ENCODE data around the gene MS4A18. TPM values are rescaled to one million over a fixed set of nuclear protein-coding genes. Genes with fewer than 3 reads are reported as not detected.
A peak's percentile ranks its signal among the peaks of the same experiment; 100 is the strongest.

MS4A18 gene
- total RNA-seq, 1 experiment from 2014 or later: not detected

- H3K27me3 ChIP-seq (ENCODE audit: insufficient read depth, low read length): no peaks in the 10 kb centered on the region
- no peaks in the 10 kb centered on the region for H3K9me3 ChIP-seq (ENCODE audit: control insufficient read depth in 1 of 2, insufficient read depth in 1 of 2, low read depth in 1 of 2, low read length in 2 of 2)
- POLR2A ChIA-PET: no interaction called here
- BruUV-seq (replicated peaks): no TSS peak
- RAD21 ChIA-PET (ENCODE audit: low non-redundant PET in 1 of 2, low total read pairs in 2 of 2, uncharacterized antibody in 2 of 2, unreplicated experiment in 2 of 2): no interaction called here
- H3K4me2 ChIP-seq (ENCODE audit: low read length): no peak within 1 kb of the TSS
- intact Hi-C loops (cut with micrococcal nuclease): no loop called here
- H4K20me1 ChIP-seq (ENCODE audit: insufficient read depth): no peaks in the 10 kb centered on the region
- ATAC-seq (no peak), DNase-seq (ENCODE audit: low read depth, low spot score) (no peak)
- no peak for TF ChIP-seq POLR2A (IDR thresholded peaks at IDR 0.05; ENCODE audit: borderline replicate concordance, extremely low read depth, insufficient read depth, insufficient read length)
- no peak for TF ChIP-seq YY1 (IDR thresholded peaks at IDR 0.05; ENCODE audit: extremely low read depth, insufficient replicate concordance, low read depth, low read length)
- no peak for TF ChIP-seq POLR2AphosphoS5 (IDR thresholded peaks at IDR 0.05; ENCODE audit: low read depth, low read length)
- no peak for TF ChIP-seq MAX (IDR thresholded peaks at IDR 0.05)
- TF ChIP-seq ZFX (IDR thresholded peaks at IDR 0.05): no peak
- TF ChIP-seq SIN3A (IDR thresholded peaks at IDR 0.05; ENCODE audit: low read depth): no peak
- no peak for TF ChIP-seq JUND (IDR thresholded peaks at IDR 0.05)
- TF ChIP-seq EZH2 (IDR thresholded peaks at IDR 0.05): no peak
- no peak for TF ChIP-seq ELF1 (IDR thresholded peaks at IDR 0.05; ENCODE audit: borderline replicate concordance, low read depth)
- no peak for TF ChIP-seq SRF (IDR thresholded peaks at IDR 0.05; ENCODE audit: low read depth)
- no peak for TF ChIP-seq TCF7L2 (IDR thresholded peaks at IDR 0.05; ENCODE audit: borderline replicate concordance, extremely low read depth, insufficient read depth, insufficient read length)
- TF ChIP-seq CTCF (IDR thresholded peaks at IDR 0.05 in 2 of 3, conservative IDR thresholded peaks at IDR 0.05 in 1 of 3; ENCODE audit: borderline replicate concordance in 1 of 3, insufficient read depth in 1 of 3, low read depth in 2 of 3, low read length in 2 of 3): no peak
- no peak for TF ChIP-seq EZH2phosphoT487 (IDR thresholded peaks at IDR 0.05; ENCODE audit: borderline replicate concordance)
- no peak for TF ChIP-seq EGR1 (IDR thresholded peaks at IDR 0.05; ENCODE audit: low read depth)
- no peak within 1 kb of the TSS for H3K27ac ChIP-seq (ENCODE audit: low read depth, low read length)
- H3K4me1 ChIP-seq (ENCODE audit: control insufficient read depth in 1 of 2, insufficient read depth in 2 of 2, low read length in 2 of 2): peaks cover 0 to 3% of the 10 kb centered on the region in 2 experiments; a peak in 2 of 4 replicates
- no peaks in the 10 kb centered on the region for H3K79me2 ChIP-seq (ENCODE audit: insufficient read depth, low read length)
- CTCF ChIA-PET: interaction anchor here (0.9 kb wide), 1 partner anchor 64 kb away, joined by 5 read pairs; no protein-coding TSS in a partner anchor
- H3K36me3 ChIP-seq (ENCODE audit: control insufficient read depth in 1 of 2, insufficient read depth in 2 of 2, low read length in 2 of 2): no peaks in the 10 kb centered on the region
- H3K4me3 ChIP-seq (replicated peaks in 1 of 2; ENCODE audit: low read depth in 1 of 2, low read length in 2 of 2): no peak within 1 kb of the TSS
- H3K9me2 ChIP-seq (ENCODE audit: insufficient read depth): no peaks in the 10 kb centered on the region
- H3K9ac ChIP-seq (ENCODE audit: low read length): no peak within 1 kb of the TSS
- H2AFZ ChIP-seq (ENCODE audit: low read depth, low read length, poor library complexity, severe bottlenecking): peak within 1 kb of the TSS; percentile 38
These were observed 25.2 kb upstream of the MS4A18 start, which contains the start of gene MS4A8 for GRCh38 chr11:60699284-60699691. TSS of gene MS4A8 (plus strand) at chr11:60699612. CDS start at chr11:60700861, 1,249 bp downstream.

All from HCT116 (cell line).